GM21526 (cell line): ENCODE measurements around the gene TWNK.

Source experiments
- ATAC-seq: cut with Tn5 transposase; IDR thresholded peaks from one replicate; pipeline ENCODE4 v1.9.1; 2021; ENCODE audit warnings: moderate library complexity; ENCODE audit not compliant: unreplicated experiment, low FRiP score

TWNK gene

DNA sequence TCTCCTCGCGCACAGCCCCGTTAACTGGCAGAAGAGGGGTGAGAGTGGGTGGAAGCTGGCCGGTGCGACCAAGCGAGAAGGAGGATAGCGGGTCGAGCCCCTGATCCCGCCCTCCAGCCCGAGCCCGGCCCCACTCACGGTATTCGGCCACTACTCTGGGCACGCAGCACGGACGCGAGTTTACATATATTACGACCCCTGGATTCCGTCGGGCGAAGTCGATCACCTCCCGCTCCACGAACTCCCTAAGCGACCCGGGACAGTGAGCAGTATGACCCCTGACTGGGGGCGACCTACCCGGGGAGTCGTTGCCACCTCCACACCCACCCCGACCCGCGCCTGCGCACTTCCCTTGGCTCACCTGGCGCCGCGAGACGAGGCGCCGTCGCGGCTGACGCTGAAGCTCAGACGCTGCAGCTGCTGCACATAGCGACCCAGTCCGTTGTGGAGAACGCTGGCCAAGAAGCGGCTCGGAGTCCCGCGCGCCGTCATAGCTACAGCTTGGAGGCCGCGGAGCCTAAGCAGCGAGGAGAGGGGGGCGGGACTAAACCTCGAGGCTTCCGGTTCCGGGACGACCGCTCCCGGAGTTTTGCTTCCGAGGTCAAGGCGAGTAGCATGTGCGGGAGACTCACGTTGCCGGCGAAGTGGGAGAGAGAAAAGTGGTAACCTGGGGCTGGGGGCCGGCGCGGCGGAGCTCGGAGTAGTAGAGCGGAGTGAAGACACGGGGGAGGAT lies at the start of gene TWNK, which contains the start of gene MRPL43:
TWNK (plus strand) TSS at position 592 of the 733 bp plus-strand sequence. CDS start 668 bp downstream, outside the sequence.
MRPL43 (minus strand) TSS at position 546 of the 733 bp plus-strand sequence; CDS start at position 492, 54 bp downstream.
- ATAC-seq: peak; percentile 71

DNA sequence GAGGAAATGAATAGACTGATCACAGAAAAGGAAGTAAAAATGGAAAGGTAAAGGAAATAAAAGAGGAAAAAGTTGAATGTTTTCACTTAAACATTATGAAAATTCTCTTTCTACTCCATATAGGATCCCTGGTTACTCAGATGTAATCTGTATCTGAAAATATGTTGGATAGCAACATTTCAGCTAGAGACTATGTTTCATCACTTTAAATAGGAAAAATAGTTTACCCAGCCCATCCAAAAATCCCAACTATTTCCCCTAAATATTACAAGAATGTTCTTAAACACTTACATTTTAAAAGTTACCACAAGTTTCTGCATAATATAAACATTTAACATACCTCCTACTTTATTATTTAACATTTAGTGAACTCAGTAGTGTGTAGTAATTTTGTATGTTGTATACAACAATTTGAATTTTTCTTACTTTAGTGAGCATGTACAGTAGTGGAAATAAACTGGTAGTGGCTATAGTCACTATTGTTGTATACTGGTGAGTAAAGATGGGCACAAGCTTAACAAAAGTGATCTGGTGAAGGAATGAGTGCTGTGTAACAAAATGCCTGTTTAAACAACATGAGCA lies 47.5 kb upstream of the TWNK start:
- ATAC-seq: no peak

DNA sequence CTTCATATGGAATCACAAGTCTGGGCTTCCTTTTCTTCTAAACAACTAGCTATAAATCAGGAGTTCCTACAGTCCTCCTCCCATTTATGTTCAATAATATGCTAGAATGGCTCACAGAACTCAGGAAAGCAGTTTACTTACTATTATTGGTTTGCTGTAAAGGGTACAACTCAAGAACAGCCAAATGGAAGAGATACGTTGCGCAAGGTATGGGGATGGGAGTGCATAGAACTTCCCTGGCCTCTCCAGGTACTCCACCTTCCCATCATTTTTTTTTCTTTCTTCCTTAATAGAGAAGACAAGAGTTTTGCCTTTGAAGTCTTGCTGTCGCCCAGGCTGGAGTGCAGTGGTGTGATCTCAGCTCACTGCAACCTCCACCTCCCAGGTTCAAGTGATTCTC lies 45.1 kb upstream of the TWNK start:
- ATAC-seq: no peak

DNA sequence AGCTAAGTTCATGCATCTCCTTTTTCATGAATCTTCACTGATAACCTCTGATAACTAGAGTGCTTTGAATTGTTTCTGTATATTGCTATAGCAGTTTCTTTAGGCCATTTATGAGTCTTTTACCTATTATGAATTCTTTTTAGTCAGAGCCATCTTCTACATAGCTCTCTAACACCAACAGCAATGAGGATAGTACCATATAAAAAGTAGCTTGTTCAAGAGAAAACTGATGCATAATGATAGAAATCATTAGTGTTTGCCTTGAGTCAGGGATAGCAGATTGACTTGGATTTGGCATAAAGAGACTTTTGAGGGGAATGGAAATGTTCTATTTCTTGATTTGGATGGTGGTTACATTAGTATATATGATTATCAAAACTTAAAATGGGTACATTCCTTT lies 43.8 kb upstream of the TWNK start:
- ATAC-seq: no peak

DNA sequence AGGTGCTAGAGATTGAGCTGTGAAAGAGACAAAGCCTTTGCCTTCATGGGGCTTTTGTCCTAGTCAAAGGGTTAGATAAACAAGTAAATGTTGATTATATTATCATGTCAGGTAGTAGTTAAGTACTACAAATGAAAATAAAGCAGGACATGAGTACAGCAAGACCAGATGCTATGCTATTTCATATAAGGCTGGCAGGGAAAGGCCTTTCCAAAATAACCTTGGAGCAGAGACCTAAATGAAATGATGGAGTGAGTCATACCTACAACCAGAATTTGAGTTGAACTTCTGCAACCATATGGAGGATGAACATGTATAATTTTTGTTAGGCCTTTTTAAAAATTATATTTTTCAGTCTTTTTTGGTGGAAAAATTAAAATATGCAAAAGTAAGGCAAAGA lies 41.6 kb upstream of the TWNK start:
- no peak for ATAC-seq

DNA sequence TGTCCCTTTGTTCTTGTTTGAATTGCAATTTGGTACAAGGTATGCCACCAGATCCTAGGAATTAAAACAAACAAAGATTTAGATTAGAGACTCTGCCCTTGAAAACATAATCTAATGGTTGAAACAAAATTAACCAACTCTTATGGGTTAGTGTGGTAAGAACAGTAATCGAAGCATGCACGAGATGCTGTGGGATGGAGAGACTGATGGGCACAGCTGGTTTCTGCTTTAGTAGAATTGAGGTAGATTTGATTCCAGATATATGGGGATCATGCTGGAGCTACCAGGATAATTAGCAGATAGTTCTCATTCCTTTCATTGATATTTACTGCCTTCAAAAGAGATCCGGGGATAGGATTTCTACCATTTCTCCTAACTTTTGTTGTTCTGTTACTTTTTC lies 38.4 kb upstream of the TWNK start:
- ATAC-seq: no peak

DNA sequence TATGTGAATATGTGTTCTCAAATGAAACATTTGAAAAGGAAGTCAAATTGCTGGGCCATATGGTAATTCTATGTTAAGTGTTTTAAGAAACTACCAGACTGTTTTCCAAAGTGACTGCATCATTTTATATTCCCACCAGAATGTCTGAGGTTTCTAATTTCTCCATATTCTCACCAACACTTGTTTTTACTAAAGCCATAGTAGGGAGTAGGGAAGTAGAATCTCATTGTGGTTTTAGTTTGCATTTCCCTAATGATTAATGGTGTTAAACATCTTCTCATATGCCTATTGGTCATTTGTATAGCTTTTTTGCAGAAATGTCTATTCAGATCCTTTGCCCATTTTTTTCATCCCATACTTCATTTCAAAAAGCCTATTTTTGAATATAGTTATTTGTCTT lies 27.1 kb upstream of the TWNK start:
- no peak for ATAC-seq

DNA sequence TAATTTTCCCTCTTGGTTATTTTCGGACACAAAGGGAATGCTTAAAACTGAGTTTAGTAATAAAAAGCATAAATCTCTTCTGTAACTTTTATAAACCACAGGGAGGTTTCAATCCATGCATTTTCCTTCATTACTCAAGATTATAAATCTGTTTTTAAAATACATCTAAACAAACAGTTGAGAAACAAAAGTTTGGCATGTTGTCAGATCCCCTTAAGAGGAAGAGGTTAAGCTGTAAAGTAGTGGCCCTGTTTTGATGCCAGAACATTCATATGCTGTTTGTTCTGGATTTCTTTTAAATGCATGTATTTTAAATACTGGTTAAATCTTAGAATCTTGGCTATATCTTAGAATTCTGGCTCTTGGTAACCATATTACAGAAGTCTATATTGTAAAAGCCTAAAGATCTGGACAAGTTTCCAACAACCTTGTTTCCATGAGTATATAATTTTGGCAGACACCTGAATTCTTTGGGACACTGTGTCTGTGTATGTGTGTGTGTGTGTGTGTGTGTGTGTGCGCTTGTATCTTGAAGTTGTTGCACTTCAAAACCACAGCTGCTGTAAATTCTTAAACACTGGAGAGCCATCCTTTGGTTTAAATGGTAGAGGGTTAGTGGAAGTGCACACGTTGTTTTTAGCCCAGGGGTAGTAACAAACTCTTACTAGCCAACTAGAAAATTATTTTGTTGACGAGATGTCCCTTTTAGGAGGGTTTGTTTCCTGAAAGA lies 24.8 kb upstream of the TWNK start:
- ATAC-seq: no peak

DNA sequence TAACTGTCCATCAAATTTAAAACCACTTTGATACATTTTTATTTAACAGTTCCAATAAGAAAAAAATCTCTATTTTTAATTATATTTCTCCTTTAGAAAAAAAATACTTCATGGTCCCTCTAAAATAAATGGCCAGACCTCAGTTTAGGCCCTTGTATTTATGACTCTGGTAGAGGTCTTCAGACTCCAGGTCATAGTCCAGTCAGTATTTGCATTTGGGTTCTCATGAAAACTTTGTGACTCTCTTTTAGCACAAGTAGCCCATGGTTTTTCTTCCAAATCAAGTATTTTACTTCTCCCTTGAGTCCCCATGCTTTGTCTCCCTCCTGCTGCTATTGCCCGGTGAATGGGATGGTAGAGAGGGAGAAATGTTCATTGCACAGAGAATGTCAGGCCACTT lies 23.5 kb upstream of the TWNK start:
- no peak for ATAC-seq

DNA sequence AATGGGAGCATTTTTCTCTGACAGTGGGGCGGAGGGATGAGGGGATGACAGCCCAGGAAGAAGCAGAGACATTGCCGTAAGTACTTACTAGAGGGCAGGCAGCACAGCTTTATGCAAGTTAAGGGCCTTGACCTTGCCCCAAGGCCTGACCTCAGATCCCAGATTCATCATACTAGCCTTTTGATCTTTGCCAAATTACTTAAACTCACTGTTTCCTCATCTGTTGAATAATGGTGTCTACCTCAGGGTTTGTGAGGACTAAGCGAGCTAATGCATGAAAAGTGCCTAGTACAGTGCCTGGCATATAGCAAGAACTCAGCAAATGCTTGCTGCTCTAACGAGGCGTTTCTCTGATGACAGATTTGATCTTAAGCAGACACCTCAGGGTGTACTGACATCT lies 21.5 kb upstream of the TWNK start:
- no peak for ATAC-seq

DNA sequence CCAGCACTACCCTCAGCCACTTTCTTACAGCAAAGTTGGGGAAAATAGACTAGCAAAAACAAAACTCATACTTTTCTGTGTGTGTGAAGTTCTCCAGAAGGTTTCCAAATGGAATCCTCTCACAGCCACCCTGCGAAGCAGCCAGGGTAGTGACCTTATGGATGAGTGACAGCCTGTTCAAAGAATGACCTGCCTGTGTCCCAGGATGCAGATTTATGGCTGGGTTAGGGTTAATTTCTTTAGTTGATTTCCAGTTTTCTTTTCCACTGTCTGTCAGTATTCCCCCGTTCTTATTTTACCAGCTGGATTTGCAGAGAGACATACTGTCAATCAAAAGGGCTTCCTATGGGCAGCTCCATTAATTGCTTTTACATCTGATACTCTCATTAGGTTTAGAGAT lies 20.5 kb upstream of the TWNK start:
- no peak for ATAC-seq

DNA sequence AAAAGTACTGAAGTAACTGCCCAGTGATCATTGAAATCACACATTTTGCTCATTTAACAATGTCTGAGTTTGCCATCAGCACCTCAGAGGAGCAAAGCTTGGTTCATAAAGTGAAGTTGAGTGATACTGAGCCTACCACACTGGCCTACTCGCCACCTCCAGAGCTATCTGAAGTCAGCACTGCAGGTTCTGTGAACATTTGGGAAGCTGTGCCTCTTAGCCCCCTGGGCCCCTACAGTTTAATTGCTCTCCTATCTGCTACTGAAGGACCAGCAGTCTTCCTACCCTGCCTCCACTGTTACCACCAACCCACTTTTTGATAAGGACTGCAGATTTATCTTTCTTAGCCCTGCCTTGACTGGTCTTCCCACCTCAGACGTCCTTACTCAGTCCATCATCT lies 20.0 kb upstream of the TWNK start:
- ATAC-seq: no peak

DNA sequence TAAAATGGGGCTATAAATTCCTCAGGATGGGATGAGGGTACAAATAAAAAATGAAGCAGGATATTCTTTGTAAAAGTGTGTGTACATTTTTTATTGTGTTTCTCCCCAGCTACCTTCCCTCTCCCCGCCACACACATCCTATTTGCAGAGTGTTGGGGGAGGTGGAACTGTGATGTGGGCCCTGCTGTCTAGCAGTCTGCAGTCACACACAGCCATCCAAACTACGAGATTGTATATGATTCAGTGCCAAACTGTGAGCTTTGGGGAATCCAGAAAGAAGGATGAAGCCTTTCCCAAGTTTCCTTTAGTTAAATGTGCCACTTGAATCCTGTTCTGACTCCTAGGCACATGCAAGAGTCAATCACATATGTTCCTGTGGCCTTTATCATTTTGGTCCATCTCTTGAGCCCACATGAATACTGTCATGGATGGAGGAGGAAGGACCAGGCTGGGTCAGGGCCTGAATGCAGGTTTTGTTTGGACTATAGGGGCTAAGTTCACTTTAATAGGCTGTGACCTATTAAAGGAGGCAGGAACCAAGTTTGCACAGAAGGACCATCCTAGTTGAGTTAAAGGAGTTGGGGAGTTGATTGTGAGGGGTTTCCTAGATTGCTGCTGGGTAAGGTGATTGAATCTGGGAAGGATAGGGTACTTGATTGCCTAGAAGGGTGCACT lies 19.1 kb upstream of the TWNK start:
- ATAC-seq: no peak

DNA sequence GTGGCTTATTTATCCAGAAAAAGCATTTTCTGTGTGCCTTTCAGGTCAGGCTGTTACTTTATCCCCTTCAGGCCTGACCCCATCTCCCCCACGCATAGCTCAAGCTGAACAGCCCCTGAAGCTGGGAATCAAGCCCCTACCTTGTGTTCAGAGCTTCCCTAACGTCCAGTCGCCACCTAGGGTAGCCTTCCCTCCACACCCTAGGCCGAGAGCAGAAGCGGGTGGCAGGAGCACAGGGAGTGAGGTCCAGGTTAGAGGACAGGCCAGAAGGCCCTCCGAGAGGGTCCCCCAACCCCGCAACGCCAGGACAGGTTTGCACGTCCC lies 18.5 kb upstream of the TWNK start:
- no peak for ATAC-seq

DNA sequence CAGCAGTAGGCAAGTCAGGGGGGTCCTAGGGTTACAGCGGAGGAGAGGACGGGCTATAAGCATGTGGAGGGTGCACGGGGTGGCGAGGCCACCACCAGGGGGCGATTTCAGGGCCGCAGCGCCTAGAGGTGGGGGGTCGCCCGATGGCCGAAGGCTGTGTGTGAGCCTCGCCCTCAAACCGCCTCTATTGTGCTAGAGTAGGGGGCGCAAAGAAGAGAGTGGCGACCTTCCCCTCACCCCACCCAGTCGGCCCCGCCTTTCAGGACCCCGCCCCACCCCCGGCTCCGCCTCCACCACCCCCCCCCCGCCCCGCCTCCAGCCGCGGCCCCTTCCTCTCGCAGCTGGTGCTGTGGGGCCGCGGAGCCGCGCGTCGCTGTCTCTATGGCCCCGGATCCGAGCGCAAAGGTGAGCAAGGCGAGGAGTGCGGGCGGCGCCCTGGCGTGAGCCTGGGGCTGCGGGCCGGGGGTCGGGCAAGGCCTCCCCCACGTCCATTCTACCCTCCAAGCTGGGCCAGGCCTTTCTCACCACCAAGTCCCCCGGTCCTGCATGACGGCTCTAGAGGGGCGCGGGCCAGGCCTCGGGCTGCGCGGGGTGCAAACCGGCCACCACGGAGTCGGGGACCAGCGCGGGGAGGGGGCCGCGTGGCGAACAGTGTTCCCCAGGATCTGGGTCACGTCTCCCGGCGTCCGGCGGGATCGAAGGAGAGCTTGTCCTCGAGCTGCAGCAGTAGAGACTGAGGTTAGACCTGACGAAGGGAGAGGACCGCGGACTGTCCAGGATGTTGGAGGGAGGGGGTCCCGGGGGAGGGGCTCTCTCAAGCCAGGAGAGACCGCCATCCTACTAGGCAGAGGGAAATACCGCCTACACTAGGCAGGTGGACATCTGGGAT lies 17.9 kb upstream of the TWNK start, which contains the start of gene SEMA4G:
SEMA4G (plus strand) TSS at position 318 of the 889 bp plus-strand sequence. CDS start 3,409 bp downstream, outside the sequence.
- ATAC-seq: peak; percentile 50

DNA sequence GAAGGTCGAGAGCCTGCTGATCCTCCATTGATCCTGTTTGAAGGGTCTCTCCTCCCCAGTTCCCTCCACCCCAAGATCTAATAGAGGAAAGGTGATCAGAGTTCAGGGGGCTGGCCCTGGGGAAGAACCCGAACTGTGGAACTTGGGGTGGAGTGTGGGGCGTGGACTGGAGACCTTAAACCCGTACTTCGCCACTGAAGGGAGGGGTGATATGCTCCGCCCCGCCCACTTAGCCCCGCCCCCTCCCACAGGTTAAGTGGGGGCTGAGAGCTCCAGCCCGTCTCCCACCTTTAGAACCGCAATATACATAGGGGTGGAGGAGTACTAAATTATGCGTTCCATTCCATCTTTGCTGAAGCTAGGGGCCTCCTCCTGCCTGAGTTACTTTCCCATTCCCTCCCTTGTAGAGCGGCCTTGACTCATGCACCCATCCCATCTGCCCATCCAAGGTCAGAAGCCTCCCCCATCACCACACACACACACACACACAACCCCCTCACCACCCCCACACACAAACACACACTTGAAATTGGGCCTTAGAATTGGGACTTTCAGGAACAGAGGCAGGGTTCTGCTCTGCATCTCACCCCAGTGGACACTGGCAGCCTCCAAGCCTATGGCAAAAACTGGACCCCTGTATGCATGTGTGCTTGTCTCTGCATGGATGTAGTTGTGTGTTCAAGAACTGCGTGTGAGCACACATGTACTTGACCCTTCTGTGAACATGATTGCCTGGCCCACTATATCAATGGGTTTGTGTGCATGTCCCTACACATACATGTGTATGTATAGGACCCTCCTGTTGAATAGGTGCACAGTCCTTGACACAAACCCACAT lies 17.0 kb upstream of the TWNK start:
- ATAC-seq: no peak

DNA sequence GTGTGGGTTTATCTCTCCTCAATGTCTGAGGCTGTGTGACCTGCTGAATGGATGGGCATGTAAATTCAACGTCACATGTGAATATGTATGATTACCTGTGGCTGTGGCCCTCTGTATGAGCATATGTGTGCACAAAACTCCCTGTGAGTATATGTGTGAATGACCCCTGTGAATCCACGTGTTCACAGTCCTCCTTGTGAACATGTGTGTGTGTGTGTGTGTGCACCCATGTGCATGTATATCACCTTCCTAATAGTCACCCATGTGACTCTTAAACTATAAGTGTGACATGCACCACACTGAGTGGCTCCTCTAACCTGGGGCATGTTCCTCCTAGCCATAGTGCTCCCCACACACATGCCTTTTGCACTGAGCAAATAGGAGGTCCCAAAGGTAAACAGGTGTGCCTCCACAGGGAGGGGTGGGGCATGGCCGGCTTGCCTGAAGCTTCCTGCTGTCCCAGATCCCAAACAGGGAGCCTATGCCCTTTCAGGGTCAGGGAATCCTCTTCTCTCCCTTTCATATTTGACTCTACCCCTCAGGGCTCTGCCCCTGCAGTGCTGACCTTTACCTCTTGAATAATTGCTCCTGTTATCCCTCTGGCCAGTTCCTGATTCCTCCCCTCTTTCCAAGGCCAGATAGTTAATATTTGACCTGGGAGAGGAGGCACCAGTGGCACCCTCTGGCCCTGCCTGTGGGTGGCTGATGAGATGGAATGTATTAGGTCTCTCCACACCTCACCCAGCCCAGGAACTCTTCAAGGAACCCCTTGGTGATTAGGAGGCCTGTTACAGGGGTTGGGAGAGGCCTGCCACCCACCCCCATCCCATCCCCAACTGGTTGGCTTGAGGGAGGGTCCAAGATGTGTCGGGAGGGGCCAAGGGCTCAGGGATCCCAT lies 16.2 kb upstream of the TWNK start:
- no peak for ATAC-seq
